ENCODE results near the gene RNASEH2C.

GRCh38 chr11:65672982-65673381 lies 47.6 kb downstream of the RNASEH2C start:
- no peak for TF ChIP-seq CTCF (IDR thresholded peaks at IDR 0.05)
- no peak for TF ChIP-seq POLR2A (IDR thresholded peaks at IDR 0.05)
- TF ChIP-seq EP300 (IDR thresholded peaks at IDR 0.05), result no peak
- TF ChIP-seq POLR2AphosphoS5 (IDR thresholded peaks at IDR 0.05), result no peak

Measured in suprapubic skin (tissue), 4 donors.